ENCODE measurements around the gene C12orf75.

DNA sequence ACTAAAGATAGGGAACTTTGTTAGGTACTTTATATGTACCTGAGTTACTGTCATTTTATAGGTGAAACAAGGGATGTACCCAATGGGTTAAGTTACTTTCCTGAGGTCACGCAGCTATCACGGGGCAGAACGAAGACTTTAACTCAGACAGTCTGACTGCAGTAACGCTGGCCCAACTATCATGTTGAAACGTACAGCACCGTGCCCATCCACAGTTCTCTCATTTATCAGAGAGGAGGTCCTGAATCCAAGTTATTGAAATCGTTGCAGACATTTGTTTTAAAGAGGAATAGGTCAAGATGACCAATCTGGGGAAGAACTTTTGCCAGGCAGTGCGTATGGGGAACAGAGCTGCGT is 587 bp upstream of the C12orf75 start:
- TF ChIP-seq, protein P1, sequence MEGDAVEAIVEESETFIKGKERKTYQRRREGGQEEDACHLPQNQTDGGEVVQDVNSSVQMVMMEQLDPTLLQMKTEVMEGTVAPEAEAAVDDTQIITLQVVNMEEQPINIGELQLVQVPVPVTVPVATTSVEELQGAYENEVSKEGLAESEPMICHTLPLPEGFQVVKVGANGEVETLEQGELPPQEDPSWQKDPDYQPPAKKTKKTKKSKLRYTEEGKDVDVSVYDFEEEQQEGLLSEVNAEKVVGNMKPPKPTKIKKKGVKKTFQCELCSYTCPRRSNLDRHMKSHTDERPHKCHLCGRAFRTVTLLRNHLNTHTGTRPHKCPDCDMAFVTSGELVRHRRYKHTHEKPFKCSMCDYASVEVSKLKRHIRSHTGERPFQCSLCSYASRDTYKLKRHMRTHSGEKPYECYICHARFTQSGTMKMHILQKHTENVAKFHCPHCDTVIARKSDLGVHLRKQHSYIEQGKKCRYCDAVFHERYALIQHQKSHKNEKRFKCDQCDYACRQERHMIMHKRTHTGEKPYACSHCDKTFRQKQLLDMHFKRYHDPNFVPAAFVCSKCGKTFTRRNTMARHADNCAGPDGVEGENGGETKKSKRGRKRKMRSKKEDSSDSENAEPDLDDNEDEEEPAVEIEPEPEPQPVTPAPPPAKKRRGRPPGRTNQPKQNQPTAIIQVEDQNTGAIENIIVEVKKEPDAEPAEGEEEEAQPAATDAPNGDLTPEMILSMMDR (IDR thresholded peaks at IDR 0.05; ENCODE audit: extremely low read depth in 1 of 2, insufficient read depth in 1 of 2, low read depth in 1 of 2, low read length in 2 of 2): no peak
- TF ChIP-seq EZH2 (IDR thresholded peaks at IDR 0.05; ENCODE audit: borderline replicate concordance, low read depth, low read length, severe bottlenecking) (no peak), POLR2AphosphoS5 (IDR thresholded peaks at IDR 0.05; ENCODE audit: insufficient read depth, low read depth, low read length) (no peak), FOS (IDR thresholded peaks at IDR 0.05; ENCODE audit: borderline replicate concordance, insufficient read depth, low read length) (no peak), POLR2A (IDR thresholded peaks at IDR 0.05; ENCODE audit: low read depth, low read length) (no peak), JUN (IDR thresholded peaks at IDR 0.05; ENCODE audit: borderline replicate concordance, insufficient read depth, insufficient read length, low read depth) (no peak), GATA2 (IDR thresholded peaks at IDR 0.05; ENCODE audit: insufficient read depth, insufficient read length, low read depth, low read length) (no peak)
- TF ChIP-seq, protein P2, sequence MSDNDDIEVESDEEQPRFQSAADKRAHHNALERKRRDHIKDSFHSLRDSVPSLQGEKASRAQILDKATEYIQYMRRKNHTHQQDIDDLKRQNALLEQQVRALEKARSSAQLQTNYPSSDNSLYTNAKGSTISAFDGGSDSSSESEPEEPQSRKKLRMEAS (IDR thresholded peaks at IDR 0.05; ENCODE audit: insufficient read depth, insufficient read length): no peak
